Cerebellar cortex (tissue), 1 donor: ENCODE results near the gene ST3GAL3.

Experiments
- DNase-seq: peaks from one replicate; pipeline ENCODE4 v3.0.0-alpha.2; 2015; ENCODE audit warnings: low spot score

Gene ST3GAL3

GRCh38 chr1:43878854-43879253, 171.5 kb downstream of the ST3GAL3 start:
- no peak for DNase-seq

- no peak for DNase-seq
These were observed 172.1 kb downstream of the ST3GAL3 start for GRCh38 chr1:43879414-43879813.

GRCh38 chr1:43879996-43880395, 172.7 kb downstream of the ST3GAL3 start:
- no peak for DNase-seq

- no peak for DNase-seq
These were observed 173.3 kb downstream of the ST3GAL3 start for GRCh38 chr1:43880604-43881003.

- no peak for DNase-seq
These were observed 174.1 kb downstream of the ST3GAL3 start for GRCh38 chr1:43881415-43881814.

- no peak for DNase-seq
These were observed 175.4 kb downstream of the ST3GAL3 start for GRCh38 chr1:43882763-43883162.

GRCh38 chr1:43883321-43883720, 176.0 kb downstream of the ST3GAL3 start:
- DNase-seq: peak; percentile 46

GRCh38 chr1:43885279-43885801, 178.0 kb downstream of the ST3GAL3 start:
- no peak for DNase-seq

GRCh38 chr1:43887748-43888147, 180.4 kb downstream of the ST3GAL3 start:
- no peak for DNase-seq

- no peak for DNase-seq
These were observed 183.5 kb downstream of the ST3GAL3 start for GRCh38 chr1:43890815-43891214.

GRCh38 chr1:43893006-43893405, 185.7 kb downstream of the ST3GAL3 start:
- no peak for DNase-seq

GRCh38 chr1:43898981-43899380, 191.6 kb downstream of the ST3GAL3 start:
- DNase-seq: no peak

- no peak for DNase-seq
These were observed 193.1 kb downstream of the ST3GAL3 start for GRCh38 chr1:43900386-43900785.

GRCh38 chr1:43901196-43901961, 194.0 kb downstream of the ST3GAL3 start:
- no peak for DNase-seq

- DNase-seq: no peak
These were observed 194.9 kb downstream of the ST3GAL3 start for GRCh38 chr1:43902058-43902831.

GRCh38 chr1:43904660-43905551, 197.6 kb downstream of the ST3GAL3 start:
- DNase-seq: no peak

- no peak for DNase-seq
These were observed 200.9 kb downstream of the ST3GAL3 start for GRCh38 chr1:43908226-43908625.

GRCh38 chr1:43908858-43909257, 201.5 kb downstream of the ST3GAL3 start:
- DNase-seq: no peak

- no peak for DNase-seq
These were observed 203.0 kb downstream of the ST3GAL3 start for GRCh38 chr1:43910343-43910742.

GRCh38 chr1:43912607-43913006, 205.3 kb downstream of the ST3GAL3 start:
- no peak for DNase-seq

GRCh38 chr1:43913051-43913501, 205.7 kb downstream of the ST3GAL3 start:
- DNase-seq: no peak
